HepG2 (cell line): Measurements from ENCODE around the gene CDC42EP5. TPM values are rescaled to one million over a fixed set of nuclear protein-coding genes. Genes with fewer than 3 reads are reported as not detected.

Experiments
- AHR ChIP-seq: IDR thresholded peaks from 2 replicates; pipeline ENCODE4 v1.6.1; 2018; ENCODE audit warnings: missing genetic modification reagents, missing compliant biosample characterization
- CC2D1A ChIP-seq: sonication (generic); formaldehyde crosslinking; IDR thresholded peaks from 2 replicates; pipeline ENCODE4 v1.8.1; 2023; ENCODE audit warnings: mild to moderate bottlenecking, missing genetic modification reagents
- DZIP1 ChIP-seq: sonication (generic); formaldehyde crosslinking; IDR thresholded peaks from 2 replicates; pipeline ENCODE4 v1.5.0; 2020; ENCODE audit warnings: mild to moderate bottlenecking, missing genetic modification reagents
- FOXJ3 ChIP-seq: sonication (generic); formaldehyde crosslinking; IDR thresholded peaks from 2 replicates; pipeline ENCODE4 v1.4.0; 2020; ENCODE audit warnings: missing genetic modification reagents, mild to moderate bottlenecking, borderline replicate concordance
- GMEB1 ChIP-seq: sonication (generic); formaldehyde crosslinking; IDR thresholded peaks from 2 replicates; pipeline ENCODE4 v1.5.1; 2020; ENCODE audit warnings: missing genetic modification reagents, mild to moderate bottlenecking, borderline replicate concordance
- HMGXB3 ChIP-seq: sonication (generic); formaldehyde crosslinking; IDR thresholded peaks from 2 replicates; pipeline ENCODE4 v1.4.0; 2020; ENCODE audit warnings: missing genetic modification reagents, borderline replicate concordance
- KLF12 ChIP-seq: sonication (generic); formaldehyde crosslinking; IDR thresholded peaks from 2 replicates; pipeline ENCODE4 v1.4.0; 2020; ENCODE audit warnings: missing genetic modification reagents, borderline replicate concordance
- PREB ChIP-seq: sonication (generic); formaldehyde crosslinking; IDR thresholded peaks from 2 replicates; pipeline ENCODE4 v1.4.0; 2020; ENCODE audit warnings: missing genetic modification reagents
- RFX1 ChIP-seq: fragments of 450-650 bp; IDR thresholded peaks from 2 replicates; pipeline ENCODE4 v1.6.1; 2017
- SKIL ChIP-seq: sonication (generic); formaldehyde crosslinking; IDR thresholded peaks from 2 replicates; pipeline ENCODE4 v1.8.0; 2022; ENCODE audit warnings: missing genetic modification reagents, mild to moderate bottlenecking, moderate library complexity, borderline replicate concordance
- ZBTB8A ChIP-seq: sonication (generic); formaldehyde crosslinking; IDR thresholded peaks from 2 replicates; pipeline ENCODE4 v1.4.0; 2020; ENCODE audit warnings: mild to moderate bottlenecking, low read depth, missing genetic modification reagents, borderline replicate concordance
- ZC3H4 ChIP-seq: sonication (generic); formaldehyde crosslinking; IDR thresholded peaks from 2 replicates; pipeline ENCODE4 v1.4.0; 2020; ENCODE audit warnings: missing genetic modification reagents, borderline replicate concordance
- ZNF17 ChIP-seq: sonication (generic); formaldehyde crosslinking; IDR thresholded peaks from 2 replicates; pipeline ENCODE4 v1.5.0; 2020; ENCODE audit warnings: mild to moderate bottlenecking, missing genetic modification reagents
- ZNF549 ChIP-seq: sonication (generic); formaldehyde crosslinking; IDR thresholded peaks from 2 replicates; pipeline ENCODE4 v1.5.0; 2020; ENCODE audit warnings: missing genetic modification reagents
- ZNF75D ChIP-seq: sonication (generic); formaldehyde crosslinking; IDR thresholded peaks from 2 replicates; pipeline ENCODE4 v1.8.1; 2023; ENCODE audit warnings: missing genetic modification reagents, mild to moderate bottlenecking, borderline replicate concordance
- polyA plus RNA-seq, 8 experiments: library from polyadenylated mRNA; depleted of rRNA in 3 of 8; stranded (reverse) in 7 of 8; unstranded in 1 of 8; fragments of >200 nt; fragmentation: Illumina TruSeq in 4 of 8; extraction: Trizol in 4 of 8; gene quantifications; 2 replicates each; pipeline versions ENCODE4 v1.2.1 to v1.2.3, GENCODE V29; 2011 to 2016; ENCODE audit warnings: low read depth in 4 of 8, missing spikeins in 1 of 8, mixed read lengths in 1 of 8; ENCODE audit not compliant: insufficient read depth in 1 of 8
- total RNA-seq, 5 experiments: library from RNA; depleted of rRNA; stranded (reverse); fragments of >200 nt; fragmentation: Illumina TruSeq; extraction: Trizol; gene quantifications; 2 replicates each; pipeline ENCODE4 v1.2.3, GENCODE V29; 2016; ENCODE audit warnings: low read depth in 1 of 5

The CDC42EP5 gene
- total and polyA plus RNA-seq, 2 of the 13 experiments (the other 11 are each of a cell fraction or from before 2014, with no cell fraction given): 0.41 to 1.6 TPM

DNA sequence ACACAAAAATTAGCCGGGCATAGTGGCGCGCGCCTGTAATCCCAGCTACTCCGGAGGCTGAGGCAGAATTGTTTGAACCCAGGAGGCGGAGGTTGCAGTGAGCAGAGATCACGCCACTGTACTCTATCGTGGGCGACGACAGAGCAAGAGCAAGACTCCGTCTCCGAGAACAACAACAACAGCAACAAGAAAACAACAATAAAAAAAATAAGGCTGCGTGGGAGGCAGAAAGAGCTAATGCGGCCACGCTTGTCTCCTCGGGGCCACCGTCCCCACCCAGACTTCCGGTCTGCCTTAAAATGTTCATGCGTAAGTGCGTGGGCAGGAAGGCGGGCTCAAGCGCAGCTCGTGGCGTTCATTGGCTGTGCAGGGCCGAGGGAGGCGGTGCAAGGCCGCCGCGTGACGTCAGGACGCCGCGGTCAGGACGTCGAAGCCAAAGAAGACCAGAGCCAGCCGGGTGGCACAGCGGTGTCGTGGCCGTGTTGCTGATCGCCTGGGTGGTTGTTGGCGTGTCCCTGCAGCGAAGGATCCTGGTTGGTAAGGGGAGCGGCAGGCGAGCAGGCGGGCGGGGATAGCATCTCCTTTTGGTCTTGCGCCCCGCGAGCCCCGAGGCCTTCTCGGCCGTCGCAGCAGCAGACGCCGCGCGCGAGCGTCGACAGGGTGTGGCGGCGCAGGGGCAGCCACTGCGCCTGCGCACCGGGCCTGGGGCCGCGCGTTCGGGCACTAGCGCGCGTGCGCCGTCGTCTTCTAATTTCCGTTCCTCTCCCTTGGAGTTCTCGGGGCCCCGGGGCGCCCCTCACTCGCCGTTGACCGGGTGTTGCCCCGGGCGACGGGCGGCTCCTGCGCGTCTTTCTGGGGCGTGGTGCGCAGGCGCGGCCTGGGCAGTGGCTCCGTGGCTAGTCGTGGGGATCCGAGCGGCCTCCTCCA lies 24.1 kb downstream of the CDC42EP5 start, which contains the start of gene LENG8 (continued):
- TF ChIP-seq ZNF17 (CRISPR knock-in tag) (no peak), ZNF549 (CRISPR knock-in tag) (no peak), ZC3H4 (CRISPR knock-in tag) (no peak), KLF12 (CRISPR knock-in tag) (peak; percentile 95), FOXJ3 (CRISPR knock-in tag) (no peak), AHR (CRISPR knock-in tag) (peak; percentile 86; the same call in 1 of the 2 replicates), ZBTB8A (0 out of 2 replicates have a peak, but pooled peaks have one; percentile 60), HMGXB3 (peak; percentile 83; the same call in 1 of the 2 replicates), CC2D1A (CRISPR knock-in tag) (no peak), DZIP1 (CRISPR knock-in tag) (peak; percentile 50; the same call in 1 of the 2 replicates), ZNF75D (no peak), SKIL (CRISPR knock-in tag) (0 out of 2 replicates have a peak, but pooled peaks have one; percentile 54), GMEB1 (CRISPR knock-in tag) (peak; percentile 99), RFX1 (peak; percentile 76), PREB (CRISPR knock-in tag) (no peak)
